GM19468 (cell line): ENCODE results near the gene LSM14B.

Experiments used
- ATAC-seq: cut with Tn5 transposase; IDR thresholded peaks from one replicate; pipeline ENCODE4 v1.9.1; 2021; ENCODE audit warnings: mild to moderate bottlenecking, moderate library complexity, moderate number of reproducible peaks; ENCODE audit not compliant: unreplicated experiment; ENCODE audit errors: extremely low read depth

LSM14B gene

DNA sequence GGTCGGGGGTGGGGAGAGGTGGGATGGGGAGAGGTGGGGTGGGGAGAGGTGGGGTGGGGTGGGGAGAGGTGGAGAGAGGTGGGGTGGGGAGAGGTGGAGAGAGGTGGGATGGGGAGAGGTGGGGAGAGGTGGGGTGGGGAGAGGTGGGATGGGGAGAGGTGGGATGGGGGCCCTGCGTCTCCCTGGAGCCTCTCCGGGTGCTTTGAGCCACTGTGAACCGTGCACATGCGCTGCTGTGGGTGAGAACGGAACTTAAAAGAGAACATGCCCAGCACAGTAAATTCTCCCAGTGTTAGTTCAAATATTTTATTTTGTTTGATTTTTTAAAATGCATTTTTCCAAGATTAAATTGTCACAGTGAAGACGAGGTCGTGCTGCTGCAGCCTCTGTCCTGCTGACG is 38.0 kb downstream of the LSM14B start:
- no peak for ATAC-seq

DNA sequence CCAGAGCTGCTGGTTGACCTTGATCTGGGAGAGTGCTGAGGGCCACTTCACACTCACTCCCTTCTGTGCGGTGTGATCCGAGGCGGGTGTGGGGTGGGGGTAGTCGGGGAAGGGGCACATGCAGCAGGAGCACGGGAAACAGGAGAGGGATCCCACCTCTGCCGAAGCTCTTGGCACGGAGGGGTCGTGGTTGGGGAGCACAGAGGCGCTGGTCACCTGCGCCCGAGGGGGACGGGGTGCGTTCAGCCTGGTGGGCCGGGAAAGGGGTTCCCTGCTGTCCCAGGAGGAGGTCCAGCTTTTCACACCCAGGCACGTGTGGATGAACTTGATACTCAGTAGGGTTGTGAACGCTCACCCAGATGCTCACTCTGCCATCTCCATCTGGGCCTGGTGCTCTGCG is 38.6 kb downstream of the LSM14B start:
- no peak for ATAC-seq

DNA sequence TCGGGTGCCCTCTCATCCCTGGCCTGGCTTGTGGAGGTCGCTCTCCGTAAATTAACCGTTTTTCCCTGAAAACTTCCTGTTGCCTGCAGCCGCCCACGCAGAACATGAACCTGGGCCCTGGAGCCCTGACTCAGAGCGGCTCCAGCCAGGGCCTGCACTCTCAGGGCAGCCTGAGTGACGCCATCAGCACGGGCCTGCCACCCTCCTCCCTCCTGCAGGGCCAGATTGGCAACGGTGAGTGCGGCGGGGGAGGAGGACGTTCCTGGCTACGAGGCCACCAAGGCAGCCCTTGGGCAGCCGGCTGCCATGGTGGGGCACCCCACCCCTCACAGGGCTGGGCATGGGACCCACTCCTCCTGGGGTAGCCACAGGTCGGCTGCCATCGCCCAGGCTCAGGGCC is 39.1 kb downstream of the LSM14B start:
- ATAC-seq = no peak

- ATAC-seq = no peak
Observed at GRCh38 chr20:62162765-62163484, 40.6 kb downstream of the LSM14B start.

GRCh38 chr20:62163485-62163865 is 41.2 kb downstream of the LSM14B start:
- no peak for ATAC-seq

GRCh38 chr20:62163986-62164762 is 41.9 kb downstream of the LSM14B start:
- ATAC-seq = no peak

GRCh38 chr20:62164879-62165761 is 42.8 kb downstream of the LSM14B start:
- no peak for ATAC-seq

- ATAC-seq = no peak
Observed at GRCh38 chr20:62165762-62166399, 43.6 kb downstream of the LSM14B start.

DNA sequence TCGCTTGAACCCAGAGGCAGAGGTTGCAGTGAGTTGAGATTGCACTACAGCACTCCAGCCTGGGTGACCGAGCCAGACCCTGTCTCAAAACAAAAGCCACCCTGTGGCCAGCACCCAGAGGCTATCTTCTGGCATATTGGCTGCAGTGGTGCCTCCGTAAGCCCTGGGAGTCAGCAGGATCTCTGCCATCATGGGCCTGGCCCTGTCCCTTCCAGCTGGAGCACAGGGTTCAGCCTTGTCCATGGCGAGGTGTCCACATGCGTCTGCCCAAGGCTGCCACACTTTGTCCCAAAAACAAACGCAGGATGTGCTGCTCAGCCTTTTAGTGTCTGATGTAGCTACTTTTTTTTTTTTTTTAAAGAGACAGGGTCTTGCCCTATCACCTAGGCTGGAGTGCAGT is 45.2 kb downstream of the LSM14B start:
- ATAC-seq = no peak

- no peak for ATAC-seq
Observed at GRCh38 chr20:62168061-62168460, 45.8 kb downstream of the LSM14B start.

DNA sequence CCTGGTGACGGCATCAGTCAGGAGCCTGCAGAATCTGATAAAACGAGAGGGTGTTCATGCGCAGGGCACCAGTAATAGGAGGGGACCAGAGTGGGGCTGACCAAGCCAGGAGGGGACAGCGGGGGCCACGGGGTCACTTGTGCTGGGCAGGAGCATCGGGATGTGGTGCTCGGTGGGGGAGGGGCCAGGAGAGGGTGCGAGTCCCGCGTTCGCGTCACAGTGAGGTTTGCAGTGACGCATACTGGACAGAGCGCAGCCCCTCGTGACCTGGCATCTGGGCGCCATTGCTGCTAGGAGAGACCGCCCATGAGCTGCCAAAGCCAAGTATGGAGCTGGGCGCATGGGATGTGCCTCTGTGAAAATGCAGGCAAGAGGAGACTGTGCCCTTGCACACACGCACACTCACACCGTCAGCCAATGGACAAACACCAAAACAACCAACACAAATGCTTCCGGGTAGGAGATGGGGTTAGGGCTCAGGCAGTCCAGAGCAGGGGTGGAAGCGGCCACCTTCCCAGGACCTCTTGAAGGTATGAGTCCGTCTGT is 46.7 kb downstream of the LSM14B start:
- ATAC-seq = no peak

DNA sequence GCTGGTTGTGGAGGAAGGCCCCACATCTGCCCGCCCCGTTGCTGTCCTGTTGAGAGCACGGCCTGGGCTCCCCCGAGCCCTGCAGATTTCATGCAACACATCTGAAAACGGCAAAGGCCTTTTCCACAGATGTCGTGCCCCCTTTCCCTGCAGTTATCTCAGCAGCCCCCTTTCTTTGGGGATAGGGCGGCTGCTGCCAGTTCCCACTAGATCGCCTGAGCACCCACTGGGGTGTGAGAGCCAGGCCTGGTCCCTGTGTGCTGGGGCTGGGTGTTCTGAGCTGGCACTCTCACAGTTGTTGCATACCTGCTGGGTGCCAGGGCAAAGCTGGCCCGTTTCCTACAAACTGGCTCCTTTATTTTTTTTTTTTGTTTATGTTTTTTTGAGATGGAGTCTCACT is 48.3 kb downstream of the LSM14B start:
- ATAC-seq = no peak

DNA sequence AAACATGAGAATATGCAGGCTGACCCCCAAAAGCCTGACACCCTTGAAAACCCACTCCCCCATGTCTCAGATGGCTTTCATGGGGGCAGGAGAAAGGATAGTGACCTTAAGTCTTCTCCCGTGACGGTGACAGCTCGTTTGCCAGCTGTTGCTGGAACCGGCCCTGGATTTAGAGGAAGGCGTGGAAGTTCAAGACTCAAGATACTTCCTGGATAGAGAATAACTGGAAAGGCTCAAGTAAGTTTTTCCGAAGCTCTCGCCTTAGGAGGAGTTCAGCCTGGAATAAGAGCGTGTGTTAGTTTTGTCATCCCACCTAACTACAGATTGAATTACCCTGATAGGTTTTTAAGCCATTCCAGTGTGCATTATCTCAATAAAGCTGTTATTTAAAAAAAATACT is 49.0 kb downstream of the LSM14B start:
- no peak for ATAC-seq

GRCh38 chr20:62172666-62173065 is 50.4 kb downstream of the LSM14B start:
- ATAC-seq = no peak

DNA sequence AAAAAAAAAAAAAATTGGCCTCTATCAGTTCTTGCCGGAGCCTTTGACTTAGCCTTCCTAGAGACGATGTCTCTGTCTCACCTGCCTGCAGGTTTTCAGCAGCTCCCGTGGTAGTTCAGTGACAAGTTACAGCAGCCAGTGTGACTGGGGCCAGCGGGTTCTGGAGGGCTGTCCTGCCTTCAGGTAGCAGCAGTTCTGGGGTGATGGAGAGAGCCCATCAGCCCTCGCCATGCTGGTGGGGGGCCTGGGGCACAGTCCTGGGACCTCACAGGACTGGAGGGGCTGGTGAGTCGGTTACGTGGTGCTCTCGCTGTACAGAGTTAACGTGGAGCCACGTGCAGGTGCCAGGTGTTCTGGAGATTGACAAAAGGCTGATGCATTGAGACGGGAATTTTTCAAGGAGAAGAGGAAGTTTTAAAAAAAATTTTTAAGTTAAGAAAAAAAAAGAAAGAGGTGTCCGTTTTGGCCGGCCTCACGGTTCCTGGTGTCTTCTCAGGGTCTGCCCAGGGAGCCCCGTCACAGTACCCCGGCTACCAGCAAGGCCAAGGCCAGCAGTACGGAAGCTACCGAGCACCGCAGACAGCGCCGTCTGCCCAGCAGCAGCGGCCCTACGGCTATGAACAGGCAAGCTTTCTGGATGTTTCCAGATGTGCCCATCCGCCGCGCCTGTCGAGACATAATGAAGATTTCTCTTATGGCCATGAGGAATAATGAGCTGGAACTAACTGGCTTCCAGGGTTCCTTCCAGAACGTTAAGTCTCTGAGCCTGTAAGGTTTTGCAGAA is 51.9 kb downstream of the LSM14B start:
- no peak for ATAC-seq

GRCh38 chr20:62174870-62175624 is 52.8 kb downstream of the LSM14B start:
- no peak for ATAC-seq

- no peak for ATAC-seq
Observed at GRCh38 chr20:62175711-62176110, 53.4 kb downstream of the LSM14B start.

DNA sequence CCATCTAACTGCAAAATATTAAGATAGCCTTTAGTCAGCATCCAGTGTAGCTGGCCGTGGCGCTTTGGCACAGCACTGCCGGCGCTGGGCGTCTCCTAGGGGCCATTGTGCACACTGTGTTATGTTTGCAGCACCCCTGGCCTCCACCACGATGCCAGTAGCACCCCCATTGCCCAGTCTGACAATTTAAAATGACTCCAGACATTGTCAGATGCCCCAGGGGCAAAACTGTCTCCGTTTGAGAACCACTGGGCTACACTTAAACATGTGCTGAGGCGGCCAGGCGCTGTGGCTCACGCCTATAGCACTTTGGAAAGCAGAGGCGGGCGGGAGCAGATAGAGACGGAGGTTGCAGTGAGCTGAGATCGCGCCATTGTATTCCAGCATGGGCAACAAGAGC is 54.6 kb downstream of the LSM14B start:
- ATAC-seq = no peak

- no peak for ATAC-seq
Observed at GRCh38 chr20:62177307-62177706, 55.0 kb downstream of the LSM14B start.
